ENCODE results near the gene PRKCH. TPM values are rescaled to one million over a fixed set of nuclear protein-coding genes. Genes with fewer than 3 reads are reported as not detected.

PRKCH gene
- polyA plus RNA-seq, 3 donors: 3.6 to 6.2 (median 5.4) TPM

GRCh38 chr14:61543946-61544345, 222.6 kb downstream of the PRKCH start:
- Mint-ChIP-seq H3K9me3 (peaks cover 0 to 2% (median 0%) of the 10 kb centered on the region in 7 donors), H3K4me1 (peaks cover 7% of the 10 kb centered on the region), H3K27ac (peak overlapping the region in 1 of 7 donors; percentile 33), H3K4me3 (no peak overlapping the region), H3K27me3 (ENCODE audit: low read depth in 3 of 3) (peaks cover 0 to 4% (median 0%) of the 10 kb centered on the region in 3 donors), H3K36me3 (peaks cover 43 to 49% of the 10 kb centered on the region in 2 donors)
- peaks cover 3 to 28% of the 10 kb centered on the region in 2 donors for H3K36me3 ChIP-seq (replicated peaks in 1 of 2; ENCODE audit: control insufficient read depth in 1 of 2, insufficient read depth in 2 of 2, low read length in 2 of 2)
- peaks cover 2 to 4% of the 10 kb centered on the region in 2 donors for H3K4me1 ChIP-seq (ENCODE audit: control insufficient read depth in 1 of 2, insufficient read depth in 2 of 2, low read length in 2 of 2)
- no peak for TF ChIP-seq CTCF (IDR thresholded peaks at IDR 0.05)
- no peak overlapping the region for H3K4me2 ChIP-seq (replicated peaks; ENCODE audit: extremely low read depth, low read length, poor library complexity, severe bottlenecking)
- intact Hi-C loops (cut with micrococcal nuclease): no loop called here
- H3K9me3 ChIP-seq (replicated peaks in 1 of 2; ENCODE audit: control insufficient read depth in 1 of 2, insufficient read depth in 1 of 2, low read length in 2 of 2): no peaks in the 10 kb centered on the region
- no peak overlapping the region for H3K27ac ChIP-seq (ENCODE audit: low read depth in 1 of 2, low read length in 2 of 2)
- no peaks in the 10 kb centered on the region for H3K79me2 ChIP-seq (ENCODE audit: insufficient read depth, low read length)
- H3K9ac ChIP-seq (ENCODE audit: insufficient read depth, low read length, poor library complexity, severe bottlenecking): no peak overlapping the region
- no peaks in the 10 kb centered on the region for H4K20me1 ChIP-seq (ENCODE audit: insufficient read depth, low read length)
- H3K4me3 ChIP-seq (replicated peaks in 1 of 3; ENCODE audit: low read depth in 2 of 3, low read length in 3 of 3): no peak overlapping the region
- H2AFZ ChIP-seq (ENCODE audit: insufficient read depth, low read depth, low read length, poor library complexity, severe bottlenecking): no peak overlapping the region
- no peak for DNase-seq
- WGBS (ENCODE audit: insufficient coverage): 97% methylated on average over 4 of the region's 7 CpGs
- no peaks in the 10 kb centered on the region for H3K27me3 ChIP-seq (ENCODE audit: control insufficient read depth in 2 of 2, insufficient read depth in 2 of 2, low read length in 2 of 2)

GRCh38 chr14:61544448-61545330, 223.3 kb downstream of the PRKCH start:
- H3K4me3 Mint-ChIP-seq: no peak overlapping the region
- peaks cover 5 to 11% of the 10 kb centered on the region in 2 donors for H3K4me1 ChIP-seq (ENCODE audit: control insufficient read depth in 1 of 2, insufficient read depth in 2 of 2, low read length in 2 of 2)
- H3K9me3 Mint-ChIP-seq: peaks cover 0 to 2% (median 0%) of the 10 kb centered on the region in 7 donors
- peaks cover 3 to 31% of the 10 kb centered on the region in 2 donors for H3K36me3 ChIP-seq (replicated peaks in 1 of 2; ENCODE audit: control insufficient read depth in 1 of 2, insufficient read depth in 2 of 2, low read length in 2 of 2)
- H3K79me2 ChIP-seq (ENCODE audit: insufficient read depth, low read length): no peaks in the 10 kb centered on the region
- H3K27me3 ChIP-seq (ENCODE audit: control insufficient read depth in 2 of 2, insufficient read depth in 2 of 2, low read length in 2 of 2): no peaks in the 10 kb centered on the region
- intact Hi-C loops (cut with micrococcal nuclease): no loop called here
- peak overlapping the region in 3 of 7 donors; percentile 7 to 36 (median 8) for H3K27ac Mint-ChIP-seq
- DNase-seq: no peak
- no peak overlapping the region for H3K9ac ChIP-seq (ENCODE audit: insufficient read depth, low read length, poor library complexity, severe bottlenecking)
- no peaks in the 10 kb centered on the region for H4K20me1 ChIP-seq (ENCODE audit: insufficient read depth, low read length)
- peaks cover 14% of the 10 kb centered on the region for H3K4me1 Mint-ChIP-seq
- no peak overlapping the region for H2AFZ ChIP-seq (ENCODE audit: insufficient read depth, low read depth, low read length, poor library complexity, severe bottlenecking)
- 98% methylated on average over 10 of the region's 14 CpGs for WGBS (ENCODE audit: insufficient coverage)
- H3K9me3 ChIP-seq (replicated peaks in 1 of 2; ENCODE audit: control insufficient read depth in 1 of 2, insufficient read depth in 1 of 2, low read length in 2 of 2): no peaks in the 10 kb centered on the region
- H3K27ac ChIP-seq (ENCODE audit: low read depth in 1 of 2, low read length in 2 of 2): no peak overlapping the region
- H3K4me2 ChIP-seq (replicated peaks; ENCODE audit: extremely low read depth, low read length, poor library complexity, severe bottlenecking): no peak overlapping the region
- H3K36me3 Mint-ChIP-seq: peaks cover 45 to 55% of the 10 kb centered on the region in 2 donors
- peaks cover 0 to 4% (median 0%) of the 10 kb centered on the region in 3 donors for H3K27me3 Mint-ChIP-seq (ENCODE audit: low read depth in 3 of 3)
- no peak overlapping the region for H3K4me3 ChIP-seq (replicated peaks in 1 of 3; ENCODE audit: low read depth in 2 of 3, low read length in 3 of 3)
- no peak for TF ChIP-seq CTCF (IDR thresholded peaks at IDR 0.05)

Measured in CD14-positive monocyte (primary cell).